Activated CD8-positive, alpha-beta T cell treated with anti-CD3 and anti-CD28 coated beads for 36 hours (primary cell): ENCODE measurements around the gene CD99. TPM values are rescaled to one million over a fixed set of nuclear protein-coding genes. Genes with fewer than 3 reads are reported as not detected.
A peak's percentile ranks its signal among the peaks of the same experiment; 100 is the strongest.

Experiments used
- ATAC-seq: fragments of 200-7000 bp; cut with Tn5 transposase; one replicate; pipeline ENCODE4 v1.10.0; 2021; ENCODE audit warnings: mild to moderate bottlenecking, moderate library complexity
- CTCF ChIA-PET: fragments of 350-600 bp; sonication (Branson Sonifier 250); formaldehyde crosslinking; loops from one replicate; lab custom pipeline; 2021; ENCODE audit warnings: antibody characterized with exemption; lab: Charles Lee
- POLR2A ChIA-PET: fragments of 350-600 bp; sonication (Branson Sonifier 250); formaldehyde crosslinking; loops from one replicate; lab custom pipeline; 2021; ENCODE audit warnings: antibody characterized with exemption; lab: Charles Lee
- DNase-seq: peaks from one replicate; pipeline ENCODE4 v3.0.0-alpha.2; 2020
- H3K27ac Mint-ChIP-seq: one replicate; pipeline ENCODE4 v1.8.0; 2021; ENCODE audit warnings: mild to moderate bottlenecking, mixed read lengths
- H3K27me3 Mint-ChIP-seq: one replicate; pipeline ENCODE4 v1.8.0; 2021; ENCODE audit warnings: mixed read lengths
- H3K36me3 Mint-ChIP-seq: one replicate; pipeline ENCODE4 v1.8.0; 2021; ENCODE audit warnings: low read depth, mixed read lengths
- H3K4me1 Mint-ChIP-seq: one replicate; pipeline ENCODE4 v1.8.0; 2021; ENCODE audit warnings: low read depth, mixed read lengths
- H3K4me3 Mint-ChIP-seq: one replicate; pipeline ENCODE4 v1.8.0; 2021; ENCODE audit warnings: mild to moderate bottlenecking, moderate library complexity, mixed read lengths
- H3K9me3 Mint-ChIP-seq: one replicate; pipeline ENCODE4 v1.8.0; 2021; ENCODE audit warnings: mixed read lengths
- CTCF ChIP-seq: fragments of 200-600 bp; IDR thresholded peaks from one replicate; pipeline ENCODE4 v1.8.0; 2022; ENCODE audit warnings: antibody characterized with exemption, mild to moderate bottlenecking
- intact Hi-C: fragments of 100-400 bp; cut with micrococcal nuclease; formaldehyde crosslinking; loops from one replicate; pipeline ENCODE4 v1.10.0; 2022
- total RNA-seq, 2 experiments: library from RNA; stranded (reverse); gene quantifications; one replicate each; pipeline ENCODE4 v1.2.3, GENCODE V29; 2021

The CD99 gene
- total RNA-seq, 2 experiments from 2014 or later: 121 to 123 TPM

GRCh38 chrX:2694914-2695267, 3.8 kb downstream of the CD99 start:
- H3K4me1 Mint-ChIP-seq: peaks cover 65% of the 10 kb centered on the region
- ChIA-PET POLR2A (no interaction called here), CTCF (no interaction called here)
- no peaks in the 10 kb centered on the region for H3K27me3 Mint-ChIP-seq
- H3K4me3 Mint-ChIP-seq: peak overlapping the region; percentile 95
- ATAC-seq (no peak), DNase-seq (no peak)
- intact Hi-C loops: no loop called here
- peaks cover 55% of the 10 kb centered on the region for H3K36me3 Mint-ChIP-seq
- peak overlapping the region; percentile 85 for H3K27ac Mint-ChIP-seq
- peaks cover 2% of the 10 kb centered on the region for H3K9me3 Mint-ChIP-seq
- no peak for TF ChIP-seq CTCF

DNA sequence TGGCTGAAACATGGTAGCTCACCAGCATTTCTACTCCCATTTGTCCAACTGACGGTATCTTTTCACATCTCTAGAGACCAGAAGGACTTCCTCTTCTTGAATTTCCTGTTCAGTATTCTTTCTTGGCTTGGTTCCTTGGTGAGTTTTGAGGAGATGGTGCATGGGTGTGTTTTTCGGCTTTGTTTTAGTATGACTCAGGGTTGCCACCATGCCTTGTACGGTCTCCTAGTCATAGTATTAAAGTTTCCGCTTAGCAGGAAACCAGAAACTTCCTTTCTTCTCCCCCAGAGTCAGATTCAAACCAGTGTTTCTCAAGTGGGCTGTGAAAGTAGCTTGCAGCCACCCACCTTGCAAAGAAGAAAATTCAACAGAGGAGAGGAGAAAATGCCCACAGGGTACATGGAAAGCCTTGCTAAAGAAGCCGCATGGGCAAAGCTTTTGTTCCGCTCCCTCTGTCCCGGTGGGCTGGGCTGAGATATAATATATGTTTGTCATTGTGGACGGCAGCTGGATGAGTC, 5.7 kb downstream of the CD99 start:
- no peak for TF ChIP-seq CTCF
- intact Hi-C loops: loop anchor here (1.0 kb wide), 1 partner anchor 11 kb away; no protein-coding TSS in a partner anchor
- H3K9me3 Mint-ChIP-seq: peaks cover 7% of the 10 kb centered on the region
- H3K4me1 Mint-ChIP-seq: peaks cover 81% of the 10 kb centered on the region
- ATAC-seq (peak; percentile 82), DNase-seq (peak; percentile 79)
- peak overlapping the region; percentile 85 for H3K27ac Mint-ChIP-seq
- peak overlapping the region; percentile 54 for H3K4me3 Mint-ChIP-seq
- H3K27me3 Mint-ChIP-seq: no peaks in the 10 kb centered on the region
- POLR2A ChIA-PET: no interaction called here
- peaks cover 68% of the 10 kb centered on the region for H3K36me3 Mint-ChIP-seq
- CTCF ChIA-PET: no interaction called here

DNA sequence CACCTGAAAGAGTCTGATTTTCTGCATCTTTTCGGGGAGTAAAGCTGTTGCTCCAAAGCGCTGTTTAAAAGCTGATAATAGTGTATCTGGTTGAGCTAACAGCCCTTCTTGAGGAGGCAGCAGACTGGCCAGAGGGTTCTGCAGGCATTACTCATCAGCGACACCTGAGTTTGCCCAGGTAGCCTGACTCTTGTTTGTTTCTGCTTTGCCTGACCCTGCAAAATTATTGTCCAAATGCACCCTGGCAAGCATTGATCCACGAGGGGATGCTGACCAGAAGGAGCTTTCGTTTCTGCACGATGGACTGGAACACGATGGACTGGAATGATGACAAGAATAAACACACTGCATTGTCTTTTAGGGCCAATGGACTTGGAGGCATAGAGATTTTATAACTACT, 6.2 kb downstream of the CD99 start:
- intact Hi-C loops: loop anchor here (1.0 kb wide), 1 partner anchor 10 kb away; no protein-coding TSS in a partner anchor
- peaks cover 7% of the 10 kb centered on the region for H3K9me3 Mint-ChIP-seq
- DNase-seq (peak; percentile 53), ATAC-seq (peak; percentile 43)
- H3K27ac Mint-ChIP-seq: peak overlapping the region; percentile 85
- no peaks in the 10 kb centered on the region for H3K27me3 Mint-ChIP-seq
- TF ChIP-seq CTCF: no peak
- peaks cover 86% of the 10 kb centered on the region for H3K4me1 Mint-ChIP-seq
- ChIA-PET CTCF (no interaction called here), POLR2A (no interaction called here)
- peak overlapping the region; percentile 54 for H3K4me3 Mint-ChIP-seq
- H3K36me3 Mint-ChIP-seq: peaks cover 65% of the 10 kb centered on the region

- POLR2A ChIA-PET: no interaction called here
- peaks cover 7% of the 10 kb centered on the region for H3K9me3 Mint-ChIP-seq
Observed at GRCh38 chrX:2697741-2698299, 6.7 kb downstream of the CD99 start.

More at GRCh38 chrX:2697741-2698299, 6.7 kb downstream of the CD99 start:
- DNase-seq: peak; percentile 49
- no peaks in the 10 kb centered on the region for H3K27me3 Mint-ChIP-seq
- peaks cover 65% of the 10 kb centered on the region for H3K36me3 Mint-ChIP-seq
- intact Hi-C loops: loop anchor here (1.0 kb wide), 1 partner anchor 9 kb away; no protein-coding TSS in a partner anchor
- H3K4me3 Mint-ChIP-seq: peak overlapping the region; percentile 54
- H3K27ac Mint-ChIP-seq: peak overlapping the region; percentile 85
- CTCF ChIA-PET: no interaction called here
- TF ChIP-seq CTCF: no peak
- ATAC-seq: no peak
- peaks cover 91% of the 10 kb centered on the region for H3K4me1 Mint-ChIP-seq
